ENCODE measurements around the gene ZNF593OS.

The ZNF593OS gene

GRCh38 chr1:26126321-26127084 lies 45.1 kb downstream of the ZNF593OS start:
- peak in 1 of 3 experiments; percentile 22 for DNase-seq (ENCODE audit: low read depth in 3 of 3)

- DNase-seq (ENCODE audit: low read depth in 3 of 3), result no peak
These were observed 45.7 kb downstream of the ZNF593OS start for GRCh38 chr1:26125946-26126320.

DNA sequence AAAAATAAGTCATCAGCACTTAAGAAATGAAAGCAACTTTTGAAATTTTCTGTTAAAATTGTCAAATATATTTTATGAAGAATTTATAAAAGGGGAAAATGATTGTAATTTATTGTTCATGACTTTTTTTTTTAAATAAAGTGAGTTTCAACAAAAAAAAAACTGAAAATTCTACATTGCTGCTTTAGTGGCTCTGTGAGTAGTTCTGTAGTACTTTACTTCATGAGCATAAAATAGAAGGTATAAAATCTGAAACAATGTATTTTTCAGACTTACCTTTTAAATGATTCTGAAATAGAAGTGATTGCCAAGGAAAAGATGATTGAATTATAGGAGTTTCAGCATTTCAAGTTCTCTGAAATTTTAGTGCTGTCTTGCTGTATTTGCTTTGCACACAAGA lies 46.2 kb downstream of the ZNF593OS start:
- DNase-seq (ENCODE audit: low read depth in 3 of 3), result no peak

DNA sequence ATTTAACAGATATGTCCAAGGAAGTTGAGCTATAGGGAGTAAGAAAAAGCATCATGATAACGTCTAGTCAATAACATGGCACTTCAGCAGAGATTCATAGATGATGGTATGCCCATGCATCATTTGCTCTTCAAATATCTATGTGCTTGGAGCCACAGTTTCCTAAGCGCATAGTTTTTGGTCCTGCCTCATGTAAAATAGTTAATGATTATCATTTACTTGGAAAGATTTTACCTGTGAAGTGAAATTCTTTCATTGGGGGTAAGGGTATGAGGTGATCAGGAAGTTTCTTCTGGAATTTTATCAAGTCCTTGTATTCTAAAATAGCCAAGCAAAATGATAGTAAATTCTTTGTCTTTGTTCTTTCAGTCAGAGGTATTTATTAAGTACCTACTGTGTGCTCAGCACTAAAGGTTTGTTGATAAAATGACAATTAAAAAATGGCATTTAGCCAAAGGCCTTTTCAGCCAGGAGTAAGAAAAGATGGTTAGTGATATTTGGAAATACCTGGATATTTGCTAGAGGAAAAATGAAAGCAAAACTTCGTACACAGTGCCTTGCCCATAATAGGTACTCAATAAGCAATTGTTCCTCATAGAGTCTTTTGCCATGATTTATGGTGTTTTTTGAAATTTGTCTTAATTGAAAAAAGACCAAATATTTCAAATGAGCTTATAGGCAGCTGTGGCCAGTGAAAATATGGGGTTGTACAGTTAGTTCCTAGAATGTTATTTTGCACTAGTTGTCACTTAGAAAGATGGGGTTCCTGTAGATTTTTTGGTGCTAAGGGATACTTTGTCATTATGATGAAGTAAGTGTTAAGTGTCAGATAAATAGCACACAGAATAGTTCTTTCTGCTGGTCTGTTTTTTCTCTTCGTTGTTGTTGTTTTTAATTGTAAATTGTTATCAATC lies 47.0 kb downstream of the ZNF593OS start:
- no peak for DNase-seq (ENCODE audit: low read depth in 3 of 3)

GRCh38 chr1:26122988-26123973 lies 48.4 kb downstream of the ZNF593OS start:
- DNase-seq (ENCODE audit: low read depth in 3 of 3), result no peak

GRCh38 chr1:26121854-26122773 lies 49.5 kb downstream of the ZNF593OS start:
- no peak for DNase-seq (ENCODE audit: low read depth in 3 of 3)

DNA sequence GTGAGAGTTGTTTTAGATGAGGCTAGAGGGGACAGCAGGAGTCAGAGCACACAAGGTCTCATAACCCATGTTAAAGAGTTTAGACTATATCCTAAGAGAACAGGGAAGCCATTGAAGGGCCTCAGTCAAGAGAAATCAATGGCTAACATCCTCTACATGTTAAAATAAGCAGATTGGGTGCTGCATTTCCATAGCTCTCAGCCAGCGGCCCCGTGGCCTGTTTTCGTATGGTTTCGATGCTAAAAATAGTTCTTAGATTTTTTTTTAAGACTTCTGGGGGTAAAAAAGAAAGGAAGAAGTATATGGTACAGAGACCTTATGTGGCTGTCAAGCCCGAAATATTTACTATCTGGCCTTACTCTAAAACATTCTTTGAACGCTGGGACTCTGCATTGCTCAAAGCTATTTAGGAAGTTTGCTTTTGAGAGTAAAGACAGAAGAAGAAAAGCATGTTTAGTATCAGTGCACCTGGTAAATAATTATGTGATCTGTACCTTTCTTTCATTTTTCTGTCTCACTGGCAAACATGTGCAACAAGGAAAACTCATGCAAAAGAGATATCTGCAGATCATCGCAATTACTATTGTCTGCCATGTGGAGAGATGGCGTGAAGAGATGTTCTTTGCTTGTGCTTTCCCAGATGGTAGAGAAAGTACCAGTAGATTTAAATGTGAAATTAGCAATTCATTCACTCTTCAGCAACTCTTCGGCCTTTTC lies 51.6 kb downstream of the ZNF593OS start:
- DNase-seq (ENCODE audit: low read depth in 3 of 3), result no peak

Measured in stimulated activated CD4-positive, alpha-beta T cell treated with anti-CD3 and anti-CD28 coated beads, TNF-alpha, amount 100 ng/mL, for 24 hours (primary cell).